ENCODE data around the gene ENTPD6. TPM values are rescaled to one million over a fixed set of nuclear protein-coding genes. Genes with fewer than 3 reads are reported as not detected.

ENTPD6 gene
- total and polyA plus RNA-seq, 2 experiments from 2014 or later, result 32.9 to 50.4 TPM

- Histone ChIP-seq H3K9me2 (ENCODE audit: insufficient read depth) (no peaks in the 10 kb centered on the region), H3K4me2 (ENCODE audit: unreplicated experiment) (peak overlapping the region; percentile 92), H3K27ac (no peak overlapping the region), H3K9ac (peak overlapping the region; percentile 91), H3F3A (ENCODE audit: insufficient read depth) (peaks cover 10% of the 10 kb centered on the region; the same call in 1 of the 2 replicates), H3K4me3 (peak overlapping the region; percentile 94), H3K9me3 (ENCODE audit: low read depth) (no peaks in the 10 kb centered on the region), H3K27me3 (replicated peaks; ENCODE audit: insufficient read depth) (no peaks in the 10 kb centered on the region), H4K20me1 (ENCODE audit: insufficient read depth) (no peaks in the 10 kb centered on the region), H2AFZ (peak overlapping the region; percentile 91; the same call in 1 of the 2 replicates), H3K36me3 (ENCODE audit: low read depth) (no peaks in the 10 kb centered on the region), H3K79me2 (ENCODE audit: insufficient read depth) (peaks cover 61% of the 10 kb centered on the region), H3K4me1 (ENCODE audit: insufficient read depth) (peaks cover 19% of the 10 kb centered on the region)
- WGBS, 2 experiments (ENCODE audit: low coverage in 1 of 2, low lambda C conversion rate in 2 of 2, missing lambda C conversion rate in 2 of 2), result 77 to 78% methylated on average over 9 of the region's 9 CpGs
- in situ Hi-C loops (cut with MboI), result no loop called here
- TF ChIP-seq EZH2 (IDR thresholded peaks at IDR 0.05; ENCODE audit: insufficient read depth, poor library complexity, severe bottlenecking) (no peak), EZH2phosphoT487 (IDR thresholded peaks at IDR 0.05; ENCODE audit: insufficient read depth, low read depth) (no peak)
- no peak for DNase-seq
Measured at GRCh38 chr20:25196786-25197120, 1.2 kb downstream of the ENTPD6 start.

GRCh38 chr20:25197183-25197869 is 1.8 kb downstream of the ENTPD6 start:
- H3K9me2 ChIP-seq (ENCODE audit: insufficient read depth), result no peaks in the 10 kb centered on the region
- in situ Hi-C loops (cut with MboI), result no loop called here
- no peaks in the 10 kb centered on the region for H3K9me3 ChIP-seq (ENCODE audit: low read depth)
- TF ChIP-seq EZH2phosphoT487 (IDR thresholded peaks at IDR 0.05; ENCODE audit: insufficient read depth, low read depth) (no peak), EZH2 (IDR thresholded peaks at IDR 0.05; ENCODE audit: insufficient read depth, poor library complexity, severe bottlenecking) (no peak)
- peaks cover 67% of the 10 kb centered on the region for H3K79me2 ChIP-seq (ENCODE audit: insufficient read depth)
- H3K4me3 ChIP-seq, result no peak overlapping the region
- 99 to 100% methylated on average over 3 of the region's 3 CpGs for WGBS, 2 experiments (ENCODE audit: low coverage in 1 of 2, low lambda C conversion rate in 2 of 2, missing lambda C conversion rate in 2 of 2)
- H3K27ac ChIP-seq, result no peak overlapping the region
- DNase-seq, result no peak
- no peak overlapping the region for H3K9ac ChIP-seq
- no peaks in the 10 kb centered on the region for H3K36me3 ChIP-seq (ENCODE audit: low read depth)
- peaks cover 19% of the 10 kb centered on the region for H3K4me1 ChIP-seq (ENCODE audit: insufficient read depth)
- H2AFZ ChIP-seq, result no peak overlapping the region
- H3K4me2 ChIP-seq (ENCODE audit: unreplicated experiment), result no peak overlapping the region
- H3K27me3 ChIP-seq (replicated peaks; ENCODE audit: insufficient read depth), result no peaks in the 10 kb centered on the region
- peaks cover 10% of the 10 kb centered on the region; the same call in 1 of the 2 replicates for H3F3A ChIP-seq (ENCODE audit: insufficient read depth)
- no peaks in the 10 kb centered on the region for H4K20me1 ChIP-seq (ENCODE audit: insufficient read depth)

GRCh38 chr20:25197870-25198190 is 2.3 kb downstream of the ENTPD6 start:
- H3K27me3 ChIP-seq (replicated peaks; ENCODE audit: insufficient read depth), result no peaks in the 10 kb centered on the region

GRCh38 chr20:25198663-25199383 is 3.3 kb downstream of the ENTPD6 start:
- peak; percentile 70 for DNase-seq
- Histone ChIP-seq H3K9me2 (ENCODE audit: insufficient read depth) (no peaks in the 10 kb centered on the region), H3F3A (ENCODE audit: insufficient read depth) (peaks cover 8% of the 10 kb centered on the region; the same call in 1 of the 2 replicates), H3K27ac (peak overlapping the region; percentile 30; the same call in 1 of the 2 replicates), H4K20me1 (ENCODE audit: insufficient read depth) (no peaks in the 10 kb centered on the region), H3K27me3 (replicated peaks; ENCODE audit: insufficient read depth) (no peaks in the 10 kb centered on the region), H3K9ac (peak overlapping the region; percentile 23; the same call in 1 of the 2 replicates), H3K9me3 (ENCODE audit: low read depth) (no peaks in the 10 kb centered on the region), H3K4me2 (ENCODE audit: unreplicated experiment) (no peak overlapping the region), H3K36me3 (ENCODE audit: low read depth) (no peaks in the 10 kb centered on the region), H3K4me3 (no peak overlapping the region), H3K4me1 (ENCODE audit: insufficient read depth) (peaks cover 19% of the 10 kb centered on the region), H2AFZ (no peak overlapping the region), H3K79me2 (ENCODE audit: insufficient read depth) (peaks cover 82% of the 10 kb centered on the region)
- no peak for TF ChIP-seq EZH2 (IDR thresholded peaks at IDR 0.05; ENCODE audit: insufficient read depth, poor library complexity, severe bottlenecking)
- WGBS, 2 experiments (ENCODE audit: low coverage in 1 of 2, low lambda C conversion rate in 2 of 2, missing lambda C conversion rate in 2 of 2), result 50 to 52% methylated on average over 11 of the region's 11 CpGs
- in situ Hi-C loops (cut with MboI), result no loop called here

More at GRCh38 chr20:25197870-25198190, 2.3 kb downstream of the ENTPD6 start:
- WGBS, 2 experiments (ENCODE audit: low coverage in 1 of 2, low lambda C conversion rate in 2 of 2, missing lambda C conversion rate in 2 of 2), result 66 to 73% methylated on average over 3 of the region's 3 CpGs
- in situ Hi-C loops (cut with MboI), result no loop called here
- peaks cover 10% of the 10 kb centered on the region; the same call in 1 of the 2 replicates for H3F3A ChIP-seq (ENCODE audit: insufficient read depth)
- no peaks in the 10 kb centered on the region for H3K9me3 ChIP-seq (ENCODE audit: low read depth)
- no peak overlapping the region for H2AFZ ChIP-seq
- H3K79me2 ChIP-seq (ENCODE audit: insufficient read depth), result peaks cover 72% of the 10 kb centered on the region
- no peaks in the 10 kb centered on the region for H3K36me3 ChIP-seq (ENCODE audit: low read depth)
- H4K20me1 ChIP-seq (ENCODE audit: insufficient read depth), result no peaks in the 10 kb centered on the region
- H3K4me3 ChIP-seq, result no peak overlapping the region
- TF ChIP-seq EZH2phosphoT487 (IDR thresholded peaks at IDR 0.05; ENCODE audit: insufficient read depth, low read depth) (no peak), EZH2 (IDR thresholded peaks at IDR 0.05; ENCODE audit: insufficient read depth, poor library complexity, severe bottlenecking) (no peak)
- no peak for DNase-seq
- H3K9ac ChIP-seq, result no peak overlapping the region
- H3K4me1 ChIP-seq (ENCODE audit: insufficient read depth), result peaks cover 19% of the 10 kb centered on the region
- no peak overlapping the region for H3K4me2 ChIP-seq (ENCODE audit: unreplicated experiment)
- no peak overlapping the region for H3K27ac ChIP-seq
- H3K9me2 ChIP-seq (ENCODE audit: insufficient read depth), result no peaks in the 10 kb centered on the region
